Right lobe of liver (tissue), 6 donors: Measurements from ENCODE around the gene MOB3A. TPM values are rescaled to one million over a fixed set of nuclear protein-coding genes. Genes with fewer than 3 reads are reported as not detected.

ENCODE experiments used
- ATAC-seq, 4 donors: fragments of 200-7000 bp; cut with Tn5 transposase; one replicate each; pipeline ENCODE4 v1.9.1; 2020; ENCODE audit warnings: mild to moderate bottlenecking in 4 of 4, moderate library complexity in 4 of 4
- DNase-seq, 3 donors: peaks; one replicate each; pipeline ENCODE4 v3.0.0-alpha.2; 2020
- H3K27ac ChIP-seq, 3 donors: fragments of 200-600 bp; one replicate each; pipeline ENCODE4 v1.8.0; 2022
- H3K27me3 ChIP-seq, 2 donors: fragments of 200-600 bp; one replicate each; pipeline ENCODE4 v1.8.0; 2022
- H3K36me3 ChIP-seq, 4 donors: fragments of 200-600 bp; sonication (generic) in 1 of 4; one replicate each; pipeline versions ENCODE4 v1.5.1 to v1.8.0; 2017 to 2022; ENCODE audit warnings: control low read depth in 1 of 4
- H3K4me1 ChIP-seq, 4 donors: fragments of 200-600 bp; sonication (generic) in 1 of 4; one replicate each; pipeline versions ENCODE4 v1.5.1 to v1.8.0; 2017 to 2022; ENCODE audit warnings: control low read depth in 1 of 4
- H3K4me3 ChIP-seq, 3 donors: fragments of 200-600 bp; one replicate each; pipeline ENCODE4 v1.8.0; 2022
- H3K9me3 ChIP-seq, 4 donors: fragments of 200-600 bp; sonication (generic) in 1 of 4; one replicate each; pipeline versions ENCODE4 v1.5.1 to v1.8.0; 2017 to 2022; ENCODE audit warnings: control low read depth in 1 of 4
- POLR2A ChIP-seq: fragments of 450-650 bp; IDR thresholded peaks from one replicate; pipeline ENCODE4 v1.6.1; 2017; ENCODE audit warnings: antibody characterized with exemption, mild to moderate bottlenecking
- WGBS: methylation state at CpG from one replicate; pipeline ENCODE4 v1.1.6; 2018; ENCODE audit warnings: low coverage, low lambda C conversion rate; ENCODE audit not compliant: insufficient coverage; ENCODE audit errors: missing lambda C conversion rate; 5-methylcytosine and 5-hydroxymethylcytosine counted together
- intact Hi-C, 2 donors: fragments of 100-400 bp; cut with DNase I; formaldehyde crosslinking; loops; one replicate each; pipeline versions ENCODE4 v1.11.2 to v1.14.1; 2022
- total RNA-seq, 6 experiments: library from RNA; depleted of rRNA in 2 of 6; stranded (reverse); fragments of >200 nt in 2 of 6; fragmentation: NEBNext Ultra II Directional in 3 of 6; extraction: Animal tissue kit (Norgen Biotek cat#: 25700) in 3 of 6; gene quantifications; one replicate each; pipeline versions ENCODE4 v1.1.0 to v1.2.4, GENCODE V29; 2016 to 2023
- TF ChIP-seq, protein P1 (sequence below), 4 donors: fragments of 200-600 bp in 3 of 4; fragments of 450-650 bp in 1 of 4; IDR thresholded peaks; one replicate each; pipeline versions ENCODE4 v1.5.1 to v1.8.0; 2016 to 2022; ENCODE audit warnings: antibody characterized with exemption in 4 of 4, mild to moderate bottlenecking in 2 of 4
- donor health status: DM: no; HTN: yes; CAD: no.
- donor health status: DM: no; HTN: no; CAD: no.
- donor health status: DM: no; HTN: no; CAD: no.
- donor health status: DM: no; HTN: yes; CAD: no.
- donor health status: DM: no; HTN: yes; CAD: no.

Gene MOB3A
- total RNA-seq, 6 experiments from 2014 or later, result 8.3 to 13.8 (median 10.8) TPM

- intact Hi-C loops, result no loop called here
- ATAC-seq (no peak), DNase-seq (no peak)
- Histone ChIP-seq H3K27me3 (no peaks in the 10 kb centered on the region), H3K9me3 (no peaks in the 10 kb centered on the region), H3K27ac (no peak overlapping the region), H3K4me1 (no peaks in the 10 kb centered on the region), H3K4me3 (no peak overlapping the region), H3K36me3 (peaks cover 0 to 36% (median 22%) of the 10 kb centered on the region in 4 donors)
- TF ChIP-seq POLR2A, result no peak
- TF ChIP-seq, protein P1, sequence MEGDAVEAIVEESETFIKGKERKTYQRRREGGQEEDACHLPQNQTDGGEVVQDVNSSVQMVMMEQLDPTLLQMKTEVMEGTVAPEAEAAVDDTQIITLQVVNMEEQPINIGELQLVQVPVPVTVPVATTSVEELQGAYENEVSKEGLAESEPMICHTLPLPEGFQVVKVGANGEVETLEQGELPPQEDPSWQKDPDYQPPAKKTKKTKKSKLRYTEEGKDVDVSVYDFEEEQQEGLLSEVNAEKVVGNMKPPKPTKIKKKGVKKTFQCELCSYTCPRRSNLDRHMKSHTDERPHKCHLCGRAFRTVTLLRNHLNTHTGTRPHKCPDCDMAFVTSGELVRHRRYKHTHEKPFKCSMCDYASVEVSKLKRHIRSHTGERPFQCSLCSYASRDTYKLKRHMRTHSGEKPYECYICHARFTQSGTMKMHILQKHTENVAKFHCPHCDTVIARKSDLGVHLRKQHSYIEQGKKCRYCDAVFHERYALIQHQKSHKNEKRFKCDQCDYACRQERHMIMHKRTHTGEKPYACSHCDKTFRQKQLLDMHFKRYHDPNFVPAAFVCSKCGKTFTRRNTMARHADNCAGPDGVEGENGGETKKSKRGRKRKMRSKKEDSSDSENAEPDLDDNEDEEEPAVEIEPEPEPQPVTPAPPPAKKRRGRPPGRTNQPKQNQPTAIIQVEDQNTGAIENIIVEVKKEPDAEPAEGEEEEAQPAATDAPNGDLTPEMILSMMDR (IDR thresholded peaks at IDR 0.05), result no peak
- 72% methylated on average over 3 of the region's 45 CpGs for WGBS
Measured at GRCh38 chr19:2101417-2102335, 5.5 kb upstream of the MOB3A start.

DNA sequence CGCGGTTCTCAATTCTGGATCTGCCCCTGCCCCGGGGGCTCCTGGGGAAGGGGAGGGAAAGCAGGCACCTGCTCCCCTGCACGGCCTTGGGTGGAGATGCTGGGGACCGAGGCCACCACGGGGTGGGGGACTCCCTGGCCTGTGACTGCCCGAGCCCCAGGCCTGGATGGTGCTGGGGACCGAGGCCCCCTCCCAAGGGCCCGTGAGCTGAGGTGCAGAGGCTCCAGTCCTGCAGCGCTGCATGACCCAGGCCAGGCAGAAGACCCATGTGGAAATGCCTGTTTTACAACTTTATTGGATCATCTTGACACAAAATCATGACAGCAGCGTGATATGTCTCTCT is 4.6 kb upstream of the MOB3A start:
- TF ChIP-seq POLR2A, result no peak
- TF ChIP-seq, protein P1 (IDR thresholded peaks at IDR 0.05), result no peak
- peak in 1 of 3 donors; percentile 19 for DNase-seq
- intact Hi-C loops, result no loop called here
- no peak overlapping the region for H3K27ac ChIP-seq
- no peak overlapping the region for H3K4me3 ChIP-seq
- H3K36me3 ChIP-seq, result peaks cover 0 to 32% (median 17%) of the 10 kb centered on the region in 4 donors
- H3K9me3 ChIP-seq, result no peaks in the 10 kb centered on the region
- H3K27me3 ChIP-seq, result no peaks in the 10 kb centered on the region
- H3K4me1 ChIP-seq, result peaks cover 0 to under 1% (median 0%) of the 10 kb centered on the region in 4 donors
- WGBS, result 100% methylated on average over 3 of the region's 11 CpGs
- ATAC-seq, result no peak

DNA sequence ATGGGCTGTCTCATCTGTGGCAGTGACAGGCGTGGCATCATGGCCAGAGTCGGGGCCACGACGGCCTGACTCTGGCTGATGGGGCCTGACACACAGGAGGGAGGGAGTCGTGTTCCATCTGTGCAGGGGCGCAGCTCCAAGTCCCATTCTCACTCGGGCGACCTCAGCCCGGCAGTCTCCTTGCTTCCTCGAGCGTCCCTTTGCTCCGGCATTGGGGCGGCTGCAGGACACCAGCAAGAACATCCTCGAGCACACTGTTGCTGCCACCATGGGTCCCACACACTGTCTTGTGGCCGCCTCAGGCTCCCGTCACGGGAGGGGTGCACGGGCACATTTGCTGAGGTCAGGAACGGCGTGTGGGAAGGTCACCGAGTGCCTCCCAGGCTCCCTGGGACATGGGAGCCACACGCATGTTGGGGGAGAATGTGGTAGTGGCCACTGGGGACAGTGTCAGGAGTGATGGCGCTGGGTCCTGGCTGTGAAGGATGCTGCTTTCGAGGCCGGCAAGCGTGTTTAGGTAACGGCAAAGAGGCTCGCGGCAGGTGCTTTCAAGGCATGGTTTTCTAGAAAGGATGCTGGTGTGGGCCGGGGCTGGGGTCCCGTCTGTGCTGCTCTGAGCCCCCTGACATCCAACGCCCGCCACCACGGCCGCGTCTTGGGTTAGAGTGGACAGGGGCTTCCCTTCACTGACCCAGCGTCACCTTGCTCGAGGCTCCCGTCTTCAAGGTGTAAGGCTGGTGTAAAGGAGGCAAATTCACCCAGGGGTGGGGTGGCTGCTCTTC is 4.0 kb upstream of the MOB3A start:
- peaks cover 0 to 32% (median 17%) of the 10 kb centered on the region in 4 donors for H3K36me3 ChIP-seq
- no peak overlapping the region for H3K27ac ChIP-seq
- H3K9me3 ChIP-seq, result no peaks in the 10 kb centered on the region
- intact Hi-C loops, result no loop called here
- DNase-seq (peak in 1 of 3 donors; percentile 27), ATAC-seq (no peak)
- 94% methylated on average over 10 of the region's 39 CpGs for WGBS
- no peak overlapping the region for H3K4me3 ChIP-seq
- no peaks in the 10 kb centered on the region for H3K27me3 ChIP-seq
- TF ChIP-seq POLR2A, result no peak
- TF ChIP-seq, protein P1 (IDR thresholded peaks at IDR 0.05), result no peak
- H3K4me1 ChIP-seq, result peaks cover 0 to 6% (median 2%) of the 10 kb centered on the region in 4 donors

- no peak for DNase-seq
- intact Hi-C loops, result no loop called here
- H3K36me3 ChIP-seq, result peaks cover 0 to 32% (median 17%) of the 10 kb centered on the region in 4 donors
Measured at GRCh38 chr19:2099054-2099501, 3.0 kb upstream of the MOB3A start.

More at GRCh38 chr19:2099054-2099501, 3.0 kb upstream of the MOB3A start:
- 60% methylated on average over 4 of the region's 16 CpGs for WGBS
- no peak for TF ChIP-seq POLR2A
- TF ChIP-seq, protein P1 (IDR thresholded peaks at IDR 0.05), result no peak
- H3K27me3 ChIP-seq, result no peaks in the 10 kb centered on the region
- ATAC-seq, result no peak
- peaks cover 0 to 12% (median 2%) of the 10 kb centered on the region in 4 donors for H3K4me1 ChIP-seq
- H3K27ac ChIP-seq, result no peak overlapping the region
- no peaks in the 10 kb centered on the region for H3K9me3 ChIP-seq
- no peak overlapping the region for H3K4me3 ChIP-seq
